ENCODE results near the gene ARHGEF28. TPM values are rescaled to one million over a fixed set of nuclear protein-coding genes. Genes with fewer than 3 reads are reported as not detected.

The ARHGEF28 gene
- total and polyA plus RNA-seq, 2 of the 13 experiments (the other 11 are each of a cell fraction or from before 2014, with no cell fraction given), result 17.4 to 34.1 TPM

DNA sequence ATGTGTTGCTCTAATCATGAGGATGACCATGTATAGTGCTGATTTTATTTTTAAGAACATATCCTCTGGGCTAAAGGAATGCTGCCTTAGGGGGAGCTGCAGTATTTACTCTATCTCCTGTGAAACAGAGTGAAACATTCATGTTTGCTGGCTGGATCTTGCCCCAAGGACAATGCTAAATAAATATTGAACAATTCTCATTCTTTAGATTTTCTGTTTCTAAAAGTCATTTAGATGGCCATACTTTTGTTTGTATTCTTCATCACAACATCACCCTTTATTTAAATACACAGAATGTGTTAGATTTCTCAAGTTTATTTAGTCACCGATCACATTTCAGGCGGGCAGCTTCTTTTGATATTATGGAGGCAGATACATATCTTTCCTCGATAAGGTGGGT, 103.3 kb downstream of the ARHGEF28 start (continued):
- TF ChIP-seq ZNF18 (CRISPR knock-in tag; IDR thresholded peaks at IDR 0.05; ENCODE audit: insufficient replicate concordance) (no peak), ISX (CRISPR knock-in tag; conservative IDR thresholded peaks at IDR 0.05) (no peak), SMARCC2 (IDR thresholded peaks at IDR 0.05) (0 out of 2 replicates have a peak, but pooled peaks have one; percentile 62), ZFP36 (IDR thresholded peaks at IDR 0.05; ENCODE audit: borderline replicate concordance, low read depth, low read length, partially characterized antibody) (no peak), GTF2F1 (IDR thresholded peaks at IDR 0.05; ENCODE audit: low read length) (no peak), ZGPAT (CRISPR knock-in tag; IDR thresholded peaks at IDR 0.05) (peak; percentile 87), SOX6 (IDR thresholded peaks at IDR 0.05) (no peak), SOX6 (CRISPR knock-in tag; IDR thresholded peaks at IDR 0.05) (peak; percentile 96), PHF21A (CRISPR knock-in tag; IDR thresholded peaks at IDR 0.05) (peak; percentile 40; the same call in 1 of the 2 replicates), ZNF264 (CRISPR knock-in tag; IDR thresholded peaks at IDR 0.05) (no peak), PITX1 (CRISPR knock-in tag; IDR thresholded peaks at IDR 0.05) (peak; percentile 50; the same call in 1 of the 2 replicates), FOXA3 (CRISPR knock-in tag; IDR thresholded peaks at IDR 0.05) (peak; percentile 98), ZNF816 (CRISPR knock-in tag; IDR thresholded peaks at IDR 0.05; ENCODE audit: borderline replicate concordance) (no peak; the same call in 1 of the 2 replicates), HDAC1 (CRISPR knock-in tag; IDR thresholded peaks at IDR 0.05) (peak; percentile 67), SOX5 (CRISPR knock-in tag; IDR thresholded peaks at IDR 0.05; ENCODE audit: borderline replicate concordance) (peak; percentile 97), CEBPG (CRISPR knock-in tag; IDR thresholded peaks at IDR 0.05) (peak; percentile 55), ZNF772 (CRISPR knock-in tag; IDR thresholded peaks at IDR 0.05) (0 out of 2 replicates have a peak, but pooled peaks have one; percentile 39), ZNF703 (CRISPR knock-in tag; IDR thresholded peaks at IDR 0.05; ENCODE audit: borderline replicate concordance) (no peak), TEAD3 (CRISPR knock-in tag; optimal IDR thresholded peaks at IDR 0.05; ENCODE audit: borderline replicate concordance) (peak; percentile 89), STAG1 (CRISPR knock-in tag; IDR thresholded peaks at IDR 0.05) (0 out of 2 replicates have a peak, but pooled peaks have one; percentile 29), ZBTB21 (CRISPR knock-in tag; IDR thresholded peaks at IDR 0.05) (no peak)
- TF ChIP-seq, protein P1, sequence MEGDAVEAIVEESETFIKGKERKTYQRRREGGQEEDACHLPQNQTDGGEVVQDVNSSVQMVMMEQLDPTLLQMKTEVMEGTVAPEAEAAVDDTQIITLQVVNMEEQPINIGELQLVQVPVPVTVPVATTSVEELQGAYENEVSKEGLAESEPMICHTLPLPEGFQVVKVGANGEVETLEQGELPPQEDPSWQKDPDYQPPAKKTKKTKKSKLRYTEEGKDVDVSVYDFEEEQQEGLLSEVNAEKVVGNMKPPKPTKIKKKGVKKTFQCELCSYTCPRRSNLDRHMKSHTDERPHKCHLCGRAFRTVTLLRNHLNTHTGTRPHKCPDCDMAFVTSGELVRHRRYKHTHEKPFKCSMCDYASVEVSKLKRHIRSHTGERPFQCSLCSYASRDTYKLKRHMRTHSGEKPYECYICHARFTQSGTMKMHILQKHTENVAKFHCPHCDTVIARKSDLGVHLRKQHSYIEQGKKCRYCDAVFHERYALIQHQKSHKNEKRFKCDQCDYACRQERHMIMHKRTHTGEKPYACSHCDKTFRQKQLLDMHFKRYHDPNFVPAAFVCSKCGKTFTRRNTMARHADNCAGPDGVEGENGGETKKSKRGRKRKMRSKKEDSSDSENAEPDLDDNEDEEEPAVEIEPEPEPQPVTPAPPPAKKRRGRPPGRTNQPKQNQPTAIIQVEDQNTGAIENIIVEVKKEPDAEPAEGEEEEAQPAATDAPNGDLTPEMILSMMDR (CRISPR knock-in tag; IDR thresholded peaks at IDR 0.05), result peak; percentile 31; the same call in 1 of the 2 replicates
- TF ChIP-seq, protein P2, sequence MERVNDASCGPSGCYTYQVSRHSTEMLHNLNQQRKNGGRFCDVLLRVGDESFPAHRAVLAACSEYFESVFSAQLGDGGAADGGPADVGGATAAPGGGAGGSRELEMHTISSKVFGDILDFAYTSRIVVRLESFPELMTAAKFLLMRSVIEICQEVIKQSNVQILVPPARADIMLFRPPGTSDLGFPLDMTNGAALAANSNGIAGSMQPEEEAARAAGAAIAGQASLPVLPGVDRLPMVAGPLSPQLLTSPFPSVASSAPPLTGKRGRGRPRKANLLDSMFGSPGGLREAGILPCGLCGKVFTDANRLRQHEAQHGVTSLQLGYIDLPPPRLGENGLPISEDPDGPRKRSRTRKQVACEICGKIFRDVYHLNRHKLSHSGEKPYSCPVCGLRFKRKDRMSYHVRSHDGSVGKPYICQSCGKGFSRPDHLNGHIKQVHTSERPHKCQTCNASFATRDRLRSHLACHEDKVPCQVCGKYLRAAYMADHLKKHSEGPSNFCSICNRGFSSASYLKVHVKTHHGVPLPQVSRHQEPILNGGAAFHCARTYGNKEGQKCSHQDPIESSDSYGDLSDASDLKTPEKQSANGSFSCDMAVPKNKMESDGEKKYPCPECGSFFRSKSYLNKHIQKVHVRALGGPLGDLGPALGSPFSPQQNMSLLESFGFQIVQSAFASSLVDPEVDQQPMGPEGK (CRISPR knock-in tag; IDR thresholded peaks at IDR 0.05), result peak; percentile 53; the same call in 1 of the 2 replicates
- TF ChIP-seq, protein P3, sequence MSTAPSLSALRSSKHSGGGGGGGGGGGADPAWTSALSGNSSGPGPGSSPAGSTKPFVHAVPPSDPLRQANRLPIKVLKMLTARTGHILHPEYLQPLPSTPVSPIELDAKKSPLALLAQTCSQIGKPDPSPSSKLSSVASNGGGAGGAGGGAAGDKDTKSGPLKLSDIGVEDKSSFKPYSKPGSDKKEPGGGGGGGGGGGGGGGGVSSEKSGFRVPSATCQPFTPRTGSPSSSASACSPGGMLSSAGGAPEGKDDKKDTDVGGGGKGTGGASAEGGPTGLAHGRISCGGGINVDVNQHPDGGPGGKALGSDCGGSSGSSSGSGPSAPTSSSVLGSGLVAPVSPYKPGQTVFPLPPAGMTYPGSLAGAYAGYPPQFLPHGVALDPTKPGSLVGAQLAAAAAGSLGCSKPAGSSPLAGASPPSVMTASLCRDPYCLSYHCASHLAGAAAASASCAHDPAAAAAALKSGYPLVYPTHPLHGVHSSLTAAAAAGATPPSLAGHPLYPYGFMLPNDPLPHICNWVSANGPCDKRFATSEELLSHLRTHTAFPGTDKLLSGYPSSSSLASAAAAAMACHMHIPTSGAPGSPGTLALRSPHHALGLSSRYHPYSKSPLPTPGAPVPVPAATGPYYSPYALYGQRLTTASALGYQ (CRISPR knock-in tag; IDR thresholded peaks at IDR 0.05), result 0 out of 2 replicates have a peak, but pooled peaks have one; percentile 61
